SU-DHL-6 (cell line): ENCODE data around the gene SERPINH1.

Experiments used
- H2AFZ ChIP-seq: fragments of 200-600 bp; sonication (generic); 2 replicates; pipeline ENCODE4 v1.6.1; 2014; ENCODE audit warnings: low read depth, mild to moderate bottlenecking, moderate library complexity, mixed read lengths, antibody characterized with exemption, low read length; ENCODE audit not compliant: severe bottlenecking
- H3F3A ChIP-seq: fragments of 200-600 bp; shearing (Covaris generic); 2 replicates; pipeline ENCODE4 v1.6.0; 2016; ENCODE audit warnings: antibody characterized with exemption, mild to moderate bottlenecking; ENCODE audit not compliant: insufficient read depth
- H3K27ac ChIP-seq: fragments of 200-600 bp; sonication (generic); 2 replicates; pipeline ENCODE4 v1.5.1; 2016; ENCODE audit warnings: low read depth, mild to moderate bottlenecking, low read length, moderate library complexity, mixed read lengths
- H3K27me3 ChIP-seq: fragments of 200-600 bp; sonication (generic), shearing (Covaris generic); 2 replicates; pipeline ENCODE4 v1.6.0; 2014; ENCODE audit warnings: mild to moderate bottlenecking, low read length
- H3K36me3 ChIP-seq: fragments of 200-600 bp; sonication (generic); 2 replicates; pipeline ENCODE4 v1.6.1; 2014; ENCODE audit warnings: mild to moderate bottlenecking, low read length, mixed read lengths
- H3K4me2 ChIP-seq: fragments of 300-600, 200-600 bp; shearing (Covaris generic), sonication (generic); 2 replicates; pipeline ENCODE4 v1.6.0; 2014; ENCODE audit warnings: low read length, low read depth, mild to moderate bottlenecking; ENCODE audit not compliant: poor library complexity, severe bottlenecking
- H3K4me3 ChIP-seq: fragments of 200-600 bp; sonication (generic); 2 replicates; pipeline ENCODE4 v1.5.1; 2014; ENCODE audit warnings: antibody characterized with exemption, low read length, mild to moderate bottlenecking, mixed read lengths; ENCODE audit not compliant: insufficient read depth, poor library complexity, severe bottlenecking
- H3K79me2 ChIP-seq: fragments of 200-600 bp; sonication (generic); 2 replicates; pipeline ENCODE4 v1.6.1; 2014; ENCODE audit warnings: mild to moderate bottlenecking, low read length, moderate library complexity; ENCODE audit not compliant: insufficient read depth
- H3K9ac ChIP-seq: fragments of 200-600 bp; sonication (generic); 2 replicates; pipeline ENCODE4 v1.7.0; 2014; ENCODE audit warnings: mild to moderate bottlenecking, low read length
- H3K9me2 ChIP-seq: fragments of 200-600 bp; sonication (generic); replicated peaks from 2 replicates; pipeline ENCODE4 v1.6.1; 2014; ENCODE audit warnings: low read length; ENCODE audit not compliant: insufficient read depth
- H3K9me3 ChIP-seq: fragments of 200-600 bp; sonication (generic); 2 replicates; pipeline ENCODE4 v1.6.1; 2014; ENCODE audit warnings: low read length, mixed read lengths; ENCODE audit not compliant: insufficient read depth
- H4K20me1 ChIP-seq: fragments of 200-600 bp; sonication (generic); 2 replicates; pipeline ENCODE4 v1.6.1; 2014; ENCODE audit warnings: low read depth, mild to moderate bottlenecking, antibody characterized with exemption, low read length, moderate library complexity, mixed read lengths
- EZH2phosphoT487 ChIP-seq: fragments of 200-600 bp; sonication (generic), shearing (Covaris generic); conservative IDR thresholded peaks from 2 replicates; pipeline ENCODE4 v1.6.1; 2018; ENCODE audit warnings: mild to moderate bottlenecking, antibody characterized with exemption, low read length, moderate library complexity, mixed read lengths
- TF ChIP-seq, protein P1 (sequence below): fragments of 200-600 bp; sonication (generic); IDR thresholded peaks from one replicate; pipeline ENCODE4 v1.5.1; 2017; ENCODE audit warnings: antibody characterized with exemption, mild to moderate bottlenecking, low read length, moderate library complexity; ENCODE audit not compliant: insufficient read depth, poor library complexity, severe bottlenecking

The SERPINH1 gene

DNA sequence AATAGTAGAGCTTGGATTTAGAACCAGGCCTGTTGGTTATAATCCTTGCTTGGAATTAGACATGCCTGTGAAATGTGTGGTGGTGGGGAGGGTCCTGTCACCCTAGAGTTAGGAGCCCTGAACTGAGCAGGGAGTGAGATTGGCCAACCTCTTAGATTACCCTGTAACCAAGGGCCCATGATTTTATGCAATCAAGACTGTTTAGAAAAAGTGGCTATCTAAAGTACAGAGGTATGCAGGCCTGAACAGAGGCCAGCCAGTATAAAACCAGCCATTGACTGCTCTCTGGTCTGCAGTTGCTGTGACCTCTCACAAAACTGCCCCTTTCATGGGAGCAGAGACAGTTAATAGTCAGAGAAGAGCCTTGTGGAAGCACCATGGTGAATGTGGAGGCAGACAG is 36.2 kb downstream of the SERPINH1 start:
- H3K9ac ChIP-seq, result no peak overlapping the region
- no peak overlapping the region for H2AFZ ChIP-seq
- H3K4me2 ChIP-seq, result no peak overlapping the region
- H3K79me2 ChIP-seq, result no peaks in the 10 kb centered on the region
- H4K20me1 ChIP-seq, result no peaks in the 10 kb centered on the region
- no peaks in the 10 kb centered on the region for H3F3A ChIP-seq
- H3K9me2 ChIP-seq, result no peaks in the 10 kb centered on the region
- TF ChIP-seq, protein P1, sequence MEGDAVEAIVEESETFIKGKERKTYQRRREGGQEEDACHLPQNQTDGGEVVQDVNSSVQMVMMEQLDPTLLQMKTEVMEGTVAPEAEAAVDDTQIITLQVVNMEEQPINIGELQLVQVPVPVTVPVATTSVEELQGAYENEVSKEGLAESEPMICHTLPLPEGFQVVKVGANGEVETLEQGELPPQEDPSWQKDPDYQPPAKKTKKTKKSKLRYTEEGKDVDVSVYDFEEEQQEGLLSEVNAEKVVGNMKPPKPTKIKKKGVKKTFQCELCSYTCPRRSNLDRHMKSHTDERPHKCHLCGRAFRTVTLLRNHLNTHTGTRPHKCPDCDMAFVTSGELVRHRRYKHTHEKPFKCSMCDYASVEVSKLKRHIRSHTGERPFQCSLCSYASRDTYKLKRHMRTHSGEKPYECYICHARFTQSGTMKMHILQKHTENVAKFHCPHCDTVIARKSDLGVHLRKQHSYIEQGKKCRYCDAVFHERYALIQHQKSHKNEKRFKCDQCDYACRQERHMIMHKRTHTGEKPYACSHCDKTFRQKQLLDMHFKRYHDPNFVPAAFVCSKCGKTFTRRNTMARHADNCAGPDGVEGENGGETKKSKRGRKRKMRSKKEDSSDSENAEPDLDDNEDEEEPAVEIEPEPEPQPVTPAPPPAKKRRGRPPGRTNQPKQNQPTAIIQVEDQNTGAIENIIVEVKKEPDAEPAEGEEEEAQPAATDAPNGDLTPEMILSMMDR, result no peak
- TF ChIP-seq EZH2phosphoT487, result no peak
- no peaks in the 10 kb centered on the region for H3K9me3 ChIP-seq
- H3K27ac ChIP-seq, result no peak overlapping the region
- no peaks in the 10 kb centered on the region for H3K36me3 ChIP-seq
- no peaks in the 10 kb centered on the region for H3K27me3 ChIP-seq
- H3K4me3 ChIP-seq, result no peak overlapping the region

DNA sequence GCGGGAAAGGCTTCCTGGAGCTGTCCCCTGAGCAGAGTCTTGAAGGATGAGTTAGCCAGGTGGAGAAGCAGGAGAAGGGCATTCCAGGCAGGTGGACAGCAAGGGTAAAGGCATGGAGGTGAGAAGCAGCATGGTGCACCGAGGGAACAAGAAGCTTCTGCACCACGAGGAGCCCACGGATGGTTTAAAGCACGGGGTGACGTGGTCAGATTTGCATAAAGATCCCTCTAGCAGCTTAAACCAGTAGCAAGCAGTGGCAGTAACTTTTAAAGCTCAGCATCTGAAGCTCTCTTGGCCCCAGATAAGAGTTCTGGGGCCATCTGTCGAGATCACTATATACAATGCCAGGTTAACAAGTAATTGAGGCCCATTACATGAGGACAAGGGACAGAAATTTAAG is 36.8 kb downstream of the SERPINH1 start:
- H3K27ac ChIP-seq, result no peak overlapping the region
- H3K9ac ChIP-seq, result no peak overlapping the region
- no peaks in the 10 kb centered on the region for H3K9me2 ChIP-seq
- H3K36me3 ChIP-seq, result no peaks in the 10 kb centered on the region
- no peak overlapping the region for H3K4me2 ChIP-seq
- TF ChIP-seq, protein P1, result no peak
- TF ChIP-seq EZH2phosphoT487, result no peak
- no peaks in the 10 kb centered on the region for H3K9me3 ChIP-seq
- H2AFZ ChIP-seq, result no peak overlapping the region
- no peaks in the 10 kb centered on the region for H3F3A ChIP-seq
- H3K4me3 ChIP-seq, result no peak overlapping the region
- no peaks in the 10 kb centered on the region for H3K79me2 ChIP-seq
- no peaks in the 10 kb centered on the region for H4K20me1 ChIP-seq
- H3K27me3 ChIP-seq, result no peaks in the 10 kb centered on the region

- Histone ChIP-seq H3K27me3 (no peaks in the 10 kb centered on the region), H3K9me3 (no peaks in the 10 kb centered on the region), H2AFZ (no peak overlapping the region), H3K9ac (no peak overlapping the region), H3K9me2 (no peaks in the 10 kb centered on the region), H3K4me3 (no peak overlapping the region), H4K20me1 (no peaks in the 10 kb centered on the region), H3K4me2 (no peak overlapping the region), H3F3A (no peaks in the 10 kb centered on the region), H3K27ac (no peak overlapping the region), H3K79me2 (no peaks in the 10 kb centered on the region), H3K36me3 (no peaks in the 10 kb centered on the region)
- TF ChIP-seq, protein P1, result no peak
- no peak for TF ChIP-seq EZH2phosphoT487
Measured at GRCh38 chr11:75600356-75600755, 38.3 kb downstream of the SERPINH1 start.
